ENCODE data around the gene NMT1. TPM values are rescaled to one million over a fixed set of nuclear protein-coding genes. Genes with fewer than 3 reads are reported as not detected.

Gene NMT1
- total RNA-seq, 4 donors from 2014 or later: 58.5 to 79.3 (median 65.1) TPM

GRCh38 chr17:45150911-45151809, 90.0 kb downstream of the NMT1 start:
- Histone ChIP-seq H3K9me3 (no peaks in the 10 kb centered on the region), H3K4me1 (peaks cover 41 to 70% (median 64%) of the 10 kb centered on the region in 4 donors), H3K4me3 (peak overlapping the region; percentile 68 to 80 (median 72)), H3K27me3 (no peaks in the 10 kb centered on the region), H3K36me3 (no peaks in the 10 kb centered on the region), H3K27ac (replicated peaks in 1 of 4) (peak overlapping the region; percentile 93 to 97 (median 96))
- TF ChIP-seq POLR2AphosphoS5 (IDR thresholded peaks at IDR 0.05) (no peak), EP300 (IDR thresholded peaks at IDR 0.05) (no peak), POLR2A (IDR thresholded peaks at IDR 0.05; ENCODE audit: low read depth) (no peak), CTCF (IDR thresholded peaks at IDR 0.05) (no peak)
- DNase-seq (ENCODE audit: extremely low spot score): no peak
- WGBS: 32% methylated on average over 8 of the region's 8 CpGs
- intact Hi-C loops (cut with DNase I): no loop called here

- no peaks in the 10 kb centered on the region for H3K27me3 ChIP-seq
- H3K27ac ChIP-seq (replicated peaks in 1 of 4): peak overlapping the region; percentile 12 to 44 (median 20)
- no peak for DNase-seq (ENCODE audit: extremely low spot score)
- no peaks in the 10 kb centered on the region for H3K36me3 ChIP-seq
- 94% methylated on average over 4 of the region's 4 CpGs for WGBS
- intact Hi-C loops (cut with DNase I): loop anchor here (5.0 kb wide), 1 partner anchor 42 kb away; no protein-coding TSS in a partner anchor
- no peak for TF ChIP-seq POLR2AphosphoS5 (IDR thresholded peaks at IDR 0.05)
- TF ChIP-seq CTCF (IDR thresholded peaks at IDR 0.05): no peak
- no peak for TF ChIP-seq EP300 (IDR thresholded peaks at IDR 0.05)
- TF ChIP-seq POLR2A (IDR thresholded peaks at IDR 0.05; ENCODE audit: low read depth): no peak
- no peak overlapping the region for H3K4me3 ChIP-seq
- H3K4me1 ChIP-seq: peaks cover 61 to 93% (median 89%) of the 10 kb centered on the region in 4 donors
- no peaks in the 10 kb centered on the region for H3K9me3 ChIP-seq
Observed at GRCh38 chr17:45155029-45155428, 93.9 kb downstream of the NMT1 start.

GRCh38 chr17:45155483-45155882, 94.4 kb downstream of the NMT1 start:
- Histone ChIP-seq H3K9me3 (no peaks in the 10 kb centered on the region), H3K4me3 (no peak overlapping the region), H3K4me1 (peaks cover 63 to 95% (median 92%) of the 10 kb centered on the region in 4 donors), H3K27me3 (no peaks in the 10 kb centered on the region), H3K36me3 (no peaks in the 10 kb centered on the region), H3K27ac (replicated peaks in 1 of 4) (peak overlapping the region; percentile 12 to 44 (median 17))
- 100% methylated on average over 2 of the region's 2 CpGs for WGBS
- TF ChIP-seq POLR2AphosphoS5 (IDR thresholded peaks at IDR 0.05) (no peak), CTCF (IDR thresholded peaks at IDR 0.05) (no peak), EP300 (IDR thresholded peaks at IDR 0.05) (no peak), POLR2A (IDR thresholded peaks at IDR 0.05; ENCODE audit: low read depth) (no peak)
- intact Hi-C loops (cut with DNase I): loop anchor here (5.0 kb wide), 1 partner anchor 42 kb away; no protein-coding TSS in a partner anchor
- no peak for DNase-seq (ENCODE audit: extremely low spot score)

GRCh38 chr17:45156242-45156641, 95.1 kb downstream of the NMT1 start:
- no peak for TF ChIP-seq POLR2A (IDR thresholded peaks at IDR 0.05; ENCODE audit: low read depth)
- H3K4me3 ChIP-seq: no peak overlapping the region
- intact Hi-C loops (cut with DNase I): loop anchor here (5.0 kb wide), 1 partner anchor 41 kb away; no protein-coding TSS in a partner anchor
- no peaks in the 10 kb centered on the region for H3K27me3 ChIP-seq
- H3K9me3 ChIP-seq: no peaks in the 10 kb centered on the region
- H3K36me3 ChIP-seq: no peaks in the 10 kb centered on the region
- DNase-seq (ENCODE audit: extremely low spot score): no peak
- WGBS: 88% methylated on average over 3 of the region's 3 CpGs
- H3K27ac ChIP-seq (replicated peaks in 1 of 4): peak overlapping the region in 3 of 4 donors; percentile 12 to 18 (median 16)
- H3K4me1 ChIP-seq: peaks cover 55 to 87% (median 84%) of the 10 kb centered on the region in 4 donors

Small RNAs within 50 kb of the gene (small RNA-seq; reads per million reads assigned to genes)
- gene MIR6784: 0 to 0.34 (median 0) reads per million in 3 donors
- 0 reads per million in 3 donors for gene RF00019

Other genes starting within 250 kb of the NMT1 start
- gene GJC1, start 231.0 kb upstream of the NMT1 start, total RNA-seq: 10 to 100 TPM; 26.5 to 61.9 (median 37.4) TPM
- 1 to 10 TPM; 3.3 to 7.4 (median 4.9) TPM for gene HIGD1B, start 213.4 kb upstream of the NMT1 start, total RNA-seq
- gene EFTUD2, start 161.9 kb upstream of the NMT1 start, total RNA-seq: 10 to 100 TPM; 46.0 to 49.7 (median 48.3) TPM
- 1 to 10 TPM in 2 of 4 donors, not detected in 2; 1.2 to 2.8 TPM for gene GFAP, start 145.8 kb upstream of the NMT1 start, total RNA-seq
- under 1 TPM in 1 of 4 donors, not detected in 3; 0.17 TPM for gene KIF18B, start 113.5 kb upstream of the NMT1 start, total RNA-seq
- 10 to 100 TPM in 1 of 4 donors, 1 to 10 TPM in 3; 3.7 to 10.1 (median 6.3) TPM for gene C1QL1, start 93.0 kb upstream of the NMT1 start, total RNA-seq
- 10 to 100 TPM; 50.3 to 68.8 (median 57.9) TPM for gene DCAKD, start 9.7 kb upstream of the NMT1 start, total RNA-seq
- gene PLCD3, start 71.2 kb downstream of the NMT1 start, total RNA-seq: 100 to 1,000 TPM in 2 of 4 donors, 10 to 100 TPM in 2; 49.4 to 154 (median 106) TPM
- 10 to 100 TPM; 20.9 to 34.8 (median 23.5) TPM for gene ACBD4, start 74.4 kb downstream of the NMT1 start, total RNA-seq
- gene HEXIM1, start 87.2 kb downstream of the NMT1 start, total RNA-seq: 10 to 100 TPM; 32.1 to 58.2 (median 45.3) TPM
- gene HEXIM2, start 100.6 kb downstream of the NMT1 start, total RNA-seq: 1 to 10 TPM; 4.0 to 8.4 (median 7.0) TPM
- gene FMNL1, start 160.6 kb downstream of the NMT1 start, total RNA-seq: 10 to 100 TPM; 11.0 to 26.7 (median 19.6) TPM
- gene SPATA32, start 200.8 kb downstream of the NMT1 start, total RNA-seq: not detected

Data from esophagus muscularis mucosa (tissue), 4 donors.